Neuronal stem cell (in vitro differentiated cells): ENCODE results near the gene ACACB.
A peak's percentile ranks its signal among the peaks of the same experiment; 100 is the strongest.

Experiments used
- DNase-seq: peaks from one replicate; pipeline ENCODE4 v3.0.0-alpha.2; 2013; ENCODE audit warnings: low spot score
- H2AFZ ChIP-seq: one replicate; pipeline ENCODE4 v1.6.1; 2013; ENCODE audit warnings: mild to moderate bottlenecking, low read length, inconsistent platforms
- H2AK5ac ChIP-seq: 2 replicates; pipeline ENCODE4 v1.6.1; 2013; ENCODE audit warnings: low read depth, mild to moderate bottlenecking, inconsistent platforms, low read length, moderate library complexity, mixed read lengths
- H2BK120ac ChIP-seq: 2 replicates; pipeline ENCODE4 v1.6.1; 2013; ENCODE audit warnings: low read depth, mild to moderate bottlenecking, inconsistent platforms, low read length, moderate library complexity, mixed read lengths
- H2BK12ac ChIP-seq: one replicate; pipeline ENCODE4 v1.6.1; 2013; ENCODE audit warnings: low read length, inconsistent platforms
- H2BK15ac ChIP-seq: 2 replicates; pipeline ENCODE4 v1.6.1; 2013; ENCODE audit warnings: mild to moderate bottlenecking, low read length, inconsistent platforms, mixed read lengths
- H2BK5ac ChIP-seq: one replicate; pipeline ENCODE4 v1.6.1; 2013; ENCODE audit warnings: inconsistent platforms, mild to moderate bottlenecking, low read length, moderate library complexity
- H3K14ac ChIP-seq: one replicate; pipeline ENCODE4 v1.6.1; 2013; ENCODE audit warnings: low read length, inconsistent platforms
- H3K18ac ChIP-seq: 2 replicates; pipeline ENCODE4 v1.6.1; 2013; ENCODE audit warnings: low read length, inconsistent platforms
- H3K23ac ChIP-seq: 2 replicates; pipeline ENCODE4 v1.6.1; 2013; ENCODE audit warnings: low read depth, mild to moderate bottlenecking, mixed read lengths, low read length, inconsistent platforms; ENCODE audit not compliant: poor library complexity
- H3K27ac ChIP-seq: replicated peaks from 3 replicates; pipeline ENCODE4 v1.5.1; 2013; ENCODE audit warnings: low read length, inconsistent platforms
- H3K27me3 ChIP-seq, 3 experiments: 2 replicates each; pipeline ENCODE4 v1.6.1; 2013; ENCODE audit warnings: low read length in 3 of 3, mild to moderate bottlenecking in 2 of 3, inconsistent platforms in 1 of 3, low read depth in 1 of 3, mixed read lengths in 1 of 3, moderate library complexity in 1 of 3; ENCODE audit not compliant: control insufficient read depth in 3 of 3, insufficient read depth in 3 of 3
- H3K36me3 ChIP-seq, 2 donors: replicated peaks in 1 of 2; 2 replicates each; pipeline ENCODE4 v1.6.1; 2013; ENCODE audit warnings: low read length in 2 of 2; ENCODE audit not compliant: control insufficient read depth in 2 of 2, insufficient read depth in 2 of 2
- H3K4ac ChIP-seq: 2 replicates; pipeline ENCODE4 v1.6.1; 2013; ENCODE audit warnings: inconsistent platforms, mild to moderate bottlenecking, low read length, moderate library complexity
- H3K4me1 ChIP-seq, 2 donors: 1 replicate in 1 of 2; 2 replicates in 1 of 2; pipeline ENCODE4 v1.6.1; 2013; ENCODE audit warnings: low read length in 2 of 2, low read depth in 1 of 2; ENCODE audit not compliant: control insufficient read depth in 2 of 2, insufficient read depth in 1 of 2
- H3K4me2 ChIP-seq: one replicate; pipeline ENCODE4 v1.6.1; 2013; ENCODE audit warnings: mild to moderate bottlenecking, low read length, inconsistent platforms; ENCODE audit not compliant: insufficient read depth, poor library complexity, severe bottlenecking
- H3K4me3 ChIP-seq, 2 donors: 2 replicates each; pipeline ENCODE4 v1.5.1; 2013; ENCODE audit warnings: low read length in 2 of 2, mild to moderate bottlenecking in 2 of 2, inconsistent platforms in 1 of 2, moderate library complexity in 1 of 2
- H3K79me1 ChIP-seq: one replicate; pipeline ENCODE4 v1.6.1; 2013; ENCODE audit warnings: low read depth, mild to moderate bottlenecking, inconsistent platforms, low read length, moderate library complexity
- H3K9ac ChIP-seq: one replicate; pipeline ENCODE4 v1.6.1; 2013; ENCODE audit warnings: mild to moderate bottlenecking, low read depth, low read length, inconsistent platforms; ENCODE audit not compliant: poor library complexity
- H3K9me3 ChIP-seq, 2 donors: replicated peaks in 1 of 2; 2 replicates each; pipeline versions ENCODE3 to v1.6.1; 2013; ENCODE audit warnings: low read length in 2 of 2, mild to moderate bottlenecking in 2 of 2, inconsistent platforms in 1 of 2, low read depth in 1 of 2, mixed read lengths in 1 of 2, moderate library complexity in 1 of 2; ENCODE audit not compliant: control insufficient read depth in 2 of 2, insufficient read depth in 1 of 2
- H4K8ac ChIP-seq: one replicate; pipeline ENCODE4 v1.6.1; 2013; ENCODE audit warnings: low read depth, mild to moderate bottlenecking, inconsistent platforms, low read length, moderate library complexity
- H4K91ac ChIP-seq: one replicate; pipeline ENCODE4 v1.6.1; 2013; ENCODE audit warnings: low read length, low read depth, mild to moderate bottlenecking, inconsistent platforms; ENCODE audit not compliant: poor library complexity
- WGBS, 2 donors: extraction: QIAGEN DNeasy Blood & Tissue Kit; methylation state at CpG; one replicate each; pipeline ENCODE4 v1.1.7; 2013; ENCODE audit warnings: missing lambda C conversion rate in 2 of 2, mixed read lengths in 1 of 2; ENCODE audit not compliant: insufficient read length in 2 of 2, insufficient replicate concordance in 1 of 2; ENCODE audit errors: extremely low coverage in 2 of 2; 5-methylcytosine and 5-hydroxymethylcytosine counted together

ACACB gene

GRCh38 chr12:109286252-109286651, 169.9 kb downstream of the ACACB start:
- Histone ChIP-seq H2BK5ac (peak overlapping the region; percentile 45), H3K27me3 (peaks cover 0 to 8% (median 0%) of the 10 kb centered on the region in 3 experiments), H3K14ac (no peak overlapping the region), H3K4ac (no peak overlapping the region), H4K8ac (no peak overlapping the region), H2BK12ac (no peak overlapping the region), H3K4me3 (no peak overlapping the region), H2AK5ac (no peak overlapping the region), H3K4me2 (no peak overlapping the region), H3K4me1 (peaks cover 7 to 8% of the 10 kb centered on the region in 2 donors), H3K23ac (no peak overlapping the region), H2BK120ac (no peak overlapping the region), H3K9me3 (no peaks in the 10 kb centered on the region), H3K79me1 (no peaks in the 10 kb centered on the region), H3K36me3 (no peaks in the 10 kb centered on the region), H4K91ac (peak overlapping the region; percentile 65), H2BK15ac (no peak overlapping the region), H3K18ac (no peak overlapping the region), H2AFZ (no peak overlapping the region), H3K27ac (no peak overlapping the region), H3K9ac (peak overlapping the region; percentile 36)
- no peak for DNase-seq

- WGBS, 2 donors = no CpG with 5 or more reads among the region's 4 CpGs
- H3K4me1 ChIP-seq = peaks cover 7 to 9% of the 10 kb centered on the region in 2 donors
- H3K4me2 ChIP-seq = no peak overlapping the region
- no peak overlapping the region for H3K18ac ChIP-seq
- H2AFZ ChIP-seq = no peak overlapping the region
- H3K27me3 ChIP-seq = peaks cover 0 to 8% (median 0%) of the 10 kb centered on the region in 3 experiments
- H3K23ac ChIP-seq = no peak overlapping the region
- H2BK12ac ChIP-seq = no peak overlapping the region
- H2BK15ac ChIP-seq = no peak overlapping the region
- H3K27ac ChIP-seq = no peak overlapping the region
- no peak overlapping the region for H3K4me3 ChIP-seq
- no peak overlapping the region for H4K8ac ChIP-seq
- no peak overlapping the region for H2BK120ac ChIP-seq
- H3K9me3 ChIP-seq = no peaks in the 10 kb centered on the region
- DNase-seq = no peak
- no peak overlapping the region for H3K14ac ChIP-seq
- H2AK5ac ChIP-seq = no peak overlapping the region
- H3K79me1 ChIP-seq = no peaks in the 10 kb centered on the region
- H4K91ac ChIP-seq = peak overlapping the region; percentile 65
- H3K9ac ChIP-seq = peak overlapping the region; percentile 36
- peak overlapping the region; percentile 45 for H2BK5ac ChIP-seq
- no peak overlapping the region for H3K4ac ChIP-seq
- H3K36me3 ChIP-seq = no peaks in the 10 kb centered on the region
Measured at GRCh38 chr12:109286652-109287051, 170.3 kb downstream of the ACACB start.

DNA sequence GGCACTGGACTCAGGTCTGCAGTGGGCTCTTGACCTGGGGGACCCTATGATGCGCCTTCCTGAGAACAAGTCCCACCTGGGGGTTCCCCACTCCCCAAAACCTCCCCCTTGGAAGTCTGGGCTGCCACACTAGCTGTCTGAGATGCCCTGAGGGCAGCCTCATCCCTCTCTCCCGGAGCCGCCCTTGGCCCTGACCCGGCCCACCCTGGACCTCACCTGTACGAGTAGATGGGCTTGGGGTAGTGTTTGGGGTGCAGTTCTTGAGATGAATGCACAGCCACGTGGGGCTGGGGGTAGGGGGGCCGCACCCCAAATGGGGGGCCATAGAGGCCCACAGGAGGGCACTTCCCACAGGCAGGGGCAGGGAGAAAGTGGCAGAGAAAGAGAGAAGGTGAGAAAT, 170.8 kb downstream of the ACACB start:
- no peaks in the 10 kb centered on the region for H3K79me1 ChIP-seq
- peaks cover 0 to 8% (median 0%) of the 10 kb centered on the region in 3 experiments for H3K27me3 ChIP-seq
- peaks cover 11 to 12% of the 10 kb centered on the region in 2 donors for H3K4me1 ChIP-seq
- H3K18ac ChIP-seq = no peak overlapping the region
- no peak overlapping the region for H4K8ac ChIP-seq
- WGBS, 2 donors = no CpG with 5 or more reads among the region's 7 CpGs
- H2BK12ac ChIP-seq = no peak overlapping the region
- H2BK15ac ChIP-seq = peak overlapping the region; percentile 19
- peak overlapping the region; percentile 64 for H2AK5ac ChIP-seq
- no peak overlapping the region for H3K27ac ChIP-seq
- no peak overlapping the region for H3K4me2 ChIP-seq
- H3K9me3 ChIP-seq = no peaks in the 10 kb centered on the region
- DNase-seq = no peak
- no peak overlapping the region for H2BK120ac ChIP-seq
- H3K4ac ChIP-seq = no peak overlapping the region
- H4K91ac ChIP-seq = no peak overlapping the region
- H3K23ac ChIP-seq = no peak overlapping the region
- no peak overlapping the region for H3K9ac ChIP-seq
- peak overlapping the region; percentile 57 for H2BK5ac ChIP-seq
- H2AFZ ChIP-seq = no peak overlapping the region
- H3K36me3 ChIP-seq = no peaks in the 10 kb centered on the region
- no peak overlapping the region for H3K4me3 ChIP-seq
- H3K14ac ChIP-seq = no peak overlapping the region

DNA sequence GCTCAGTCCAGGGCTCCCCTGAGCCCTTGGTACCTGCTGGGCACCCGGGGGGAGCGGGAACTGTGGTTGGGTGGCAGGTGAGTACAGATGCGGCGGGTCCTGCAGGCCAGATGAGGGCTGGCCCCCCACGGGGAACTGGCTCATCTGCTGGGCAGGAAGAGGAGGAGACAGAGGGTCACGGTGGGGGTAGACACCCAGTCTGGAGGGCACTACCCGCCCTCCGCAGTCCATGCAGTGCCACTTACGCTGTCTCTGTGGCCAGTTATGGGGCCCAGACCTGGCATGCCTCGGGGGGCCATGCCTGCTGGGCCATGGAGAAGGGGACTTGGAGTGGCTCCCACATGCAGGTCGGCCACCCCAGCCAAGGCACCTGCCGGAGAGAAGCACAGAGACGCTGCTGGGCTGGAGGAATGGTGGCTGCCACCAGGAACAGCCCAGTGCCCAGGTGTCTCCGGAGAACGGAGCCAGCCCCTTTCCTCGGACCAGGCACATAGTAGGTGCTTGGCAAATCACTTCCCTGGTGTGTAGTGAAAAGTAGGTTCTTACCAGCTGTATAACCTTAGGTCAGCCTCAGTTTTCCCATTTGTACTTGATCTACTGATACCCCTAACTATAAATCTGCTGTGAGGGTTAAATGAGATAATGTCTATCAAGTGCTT, 171.6 kb downstream of the ACACB start:
- Histone ChIP-seq H3K27ac (no peak overlapping the region), H2BK5ac (peak overlapping the region; percentile 19), H3K9ac (peak overlapping the region; percentile 53), H3K4me3 (no peak overlapping the region), H2BK15ac (peak overlapping the region; percentile 91), H3K4me2 (no peak overlapping the region), H2AFZ (no peak overlapping the region), H4K8ac (no peak overlapping the region), H3K4ac (no peak overlapping the region), H3K4me1 (peaks cover 12 to 16% of the 10 kb centered on the region in 2 donors), H3K14ac (peak overlapping the region; percentile 48), H4K91ac (peak overlapping the region; percentile 61), H3K9me3 (no peaks in the 10 kb centered on the region), H3K27me3 (peaks cover 0 to 8% (median 0%) of the 10 kb centered on the region in 3 experiments), H3K18ac (peak overlapping the region; percentile 39), H3K79me1 (no peaks in the 10 kb centered on the region), H2AK5ac (peak overlapping the region; percentile 98), H3K23ac (no peak overlapping the region), H2BK12ac (peak overlapping the region; percentile 82), H2BK120ac (no peak overlapping the region), H3K36me3 (no peaks in the 10 kb centered on the region)
- DNase-seq = no peak
- no CpG with 5 or more reads among the region's 16 CpGs for WGBS, 2 donors
